ENCODE measurements around the gene NUDT4B. TPM values are rescaled to one million over a fixed set of nuclear protein-coding genes. Genes with fewer than 3 reads are reported as not detected.
"Not testable (repeated sequence)": the region's sequence is repeated elsewhere in the genome, so short reads cannot be mapped to it uniquely, and the experiment has no call there.

Gene NUDT4B
- total RNA-seq, 2 donors from 2014 or later, result 0.58 TPM; not detected in 1

- peak; percentile 60 for ATAC-seq (replicated peaks)
- H3K36me3 Mint-ChIP-seq (ENCODE audit: low read depth); H3K27me3 Mint-ChIP-seq; H3K4me3 Mint-ChIP-seq; H3K27ac Mint-ChIP-seq; H3K4me1 Mint-ChIP-seq; H3K9me3 Mint-ChIP-seq: not testable (repeated sequence)
Measured at GRCh38 chr1:148759749-148760148, 11.2 kb downstream of the NUDT4B start.

GRCh38 chr1:148760206-148760605, 11.6 kb downstream of the NUDT4B start:
- H3K4me3 Mint-ChIP-seq; H3K9me3 Mint-ChIP-seq; H3K27me3 Mint-ChIP-seq; H3K36me3 Mint-ChIP-seq (ENCODE audit: low read depth); H3K4me1 Mint-ChIP-seq; H3K27ac Mint-ChIP-seq: not testable (repeated sequence)
- ATAC-seq (replicated peaks), result peak; percentile 19

GRCh38 chr1:148761360-148761759, 12.8 kb downstream of the NUDT4B start:
- not testable (repeated sequence) for ATAC-seq (replicated peaks); H3K36me3 Mint-ChIP-seq (ENCODE audit: low read depth); H3K27me3 Mint-ChIP-seq; H3K9me3 Mint-ChIP-seq; H3K4me1 Mint-ChIP-seq; H3K27ac Mint-ChIP-seq; H3K4me3 Mint-ChIP-seq

DNA sequence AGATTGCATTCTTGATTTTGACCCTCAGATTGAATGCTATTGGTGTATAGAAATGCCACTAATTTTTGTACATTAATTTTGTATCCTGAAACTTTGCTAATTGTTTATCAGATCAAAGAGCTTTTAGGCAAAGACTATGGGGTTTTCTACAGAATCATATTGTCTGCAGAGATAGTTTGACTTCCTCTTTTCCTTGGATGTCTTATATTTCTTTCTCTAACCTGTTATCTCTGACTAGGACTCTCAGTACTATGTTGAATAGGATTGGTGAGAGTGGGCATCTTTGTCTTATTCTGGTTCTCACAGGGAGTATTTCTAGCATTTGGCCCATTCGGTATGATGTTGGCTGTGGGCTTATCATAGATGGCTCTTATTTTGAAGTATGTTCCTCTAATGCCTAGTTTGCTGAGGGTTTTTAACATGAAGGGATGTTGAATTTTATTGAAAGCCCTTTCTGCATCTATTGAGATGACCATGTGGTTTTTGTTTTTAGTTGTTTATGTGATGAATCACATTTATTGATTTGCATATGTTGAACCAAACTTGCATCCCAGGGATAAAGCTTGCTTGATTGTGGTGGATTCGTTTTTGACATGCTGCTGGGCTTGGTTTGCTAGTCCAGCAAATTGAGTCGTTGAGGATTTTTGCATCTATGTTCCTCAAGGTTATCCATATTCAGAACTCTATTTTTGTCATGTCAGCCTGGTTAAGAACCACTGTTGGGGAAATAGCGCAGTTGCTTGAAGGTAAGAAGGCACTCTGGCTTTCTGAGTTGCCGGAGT, 16.9 kb downstream of the NUDT4B start:
- not testable (repeated sequence) for H3K36me3 Mint-ChIP-seq (ENCODE audit: low read depth)

GRCh38 chr1:148768541-148768940, 20.0 kb downstream of the NUDT4B start:
- H3K27ac Mint-ChIP-seq; ATAC-seq (replicated peaks): not testable (repeated sequence)

More for the DNA sequence above, 16.9 kb downstream of the NUDT4B start:
- ATAC-seq (replicated peaks); H3K27me3 Mint-ChIP-seq; H3K27ac Mint-ChIP-seq; H3K4me1 Mint-ChIP-seq; H3K4me3 Mint-ChIP-seq; H3K9me3 Mint-ChIP-seq: not testable (repeated sequence)

DNA sequence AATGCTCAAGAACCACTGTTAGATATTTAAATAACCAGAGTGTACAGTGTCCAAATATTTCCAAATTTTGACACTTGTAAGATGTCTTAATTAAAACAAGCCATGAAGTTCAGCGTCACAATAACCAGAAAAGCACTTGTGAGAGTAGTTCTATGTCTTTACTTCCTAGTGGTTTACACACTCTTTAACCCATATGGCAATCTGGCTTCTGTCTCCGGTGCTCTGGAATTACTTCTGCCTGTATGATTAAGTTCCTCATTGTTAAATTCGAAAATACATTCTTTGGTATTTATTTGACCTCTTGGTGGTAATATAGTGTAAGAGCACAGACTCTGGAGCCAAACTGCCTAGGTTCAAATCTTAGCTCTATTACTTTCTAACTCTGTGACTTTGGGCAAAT, 20.9 kb downstream of the NUDT4B start:
- not testable (repeated sequence) for H3K36me3 Mint-ChIP-seq (ENCODE audit: low read depth); H3K4me3 Mint-ChIP-seq; H3K9me3 Mint-ChIP-seq; H3K27me3 Mint-ChIP-seq; H3K27ac Mint-ChIP-seq; ATAC-seq (replicated peaks); H3K4me1 Mint-ChIP-seq

More at GRCh38 chr1:148768541-148768940, 20.0 kb downstream of the NUDT4B start:
- not testable (repeated sequence) for H3K4me3 Mint-ChIP-seq; H3K27me3 Mint-ChIP-seq; H3K9me3 Mint-ChIP-seq; H3K36me3 Mint-ChIP-seq (ENCODE audit: low read depth); H3K4me1 Mint-ChIP-seq

- not testable (repeated sequence) for ATAC-seq (replicated peaks); H3K36me3 Mint-ChIP-seq (ENCODE audit: low read depth); H3K27ac Mint-ChIP-seq; H3K27me3 Mint-ChIP-seq; H3K4me1 Mint-ChIP-seq; H3K4me3 Mint-ChIP-seq; H3K9me3 Mint-ChIP-seq
Measured at GRCh38 chr1:148773690-148774089, 25.1 kb downstream of the NUDT4B start.

- ATAC-seq (replicated peaks); H3K36me3 Mint-ChIP-seq (ENCODE audit: low read depth); H3K9me3 Mint-ChIP-seq; H3K27ac Mint-ChIP-seq; H3K27me3 Mint-ChIP-seq; H3K4me1 Mint-ChIP-seq; H3K4me3 Mint-ChIP-seq: not testable (repeated sequence)
Measured at GRCh38 chr1:148774102-148774501, 25.5 kb downstream of the NUDT4B start.

DNA sequence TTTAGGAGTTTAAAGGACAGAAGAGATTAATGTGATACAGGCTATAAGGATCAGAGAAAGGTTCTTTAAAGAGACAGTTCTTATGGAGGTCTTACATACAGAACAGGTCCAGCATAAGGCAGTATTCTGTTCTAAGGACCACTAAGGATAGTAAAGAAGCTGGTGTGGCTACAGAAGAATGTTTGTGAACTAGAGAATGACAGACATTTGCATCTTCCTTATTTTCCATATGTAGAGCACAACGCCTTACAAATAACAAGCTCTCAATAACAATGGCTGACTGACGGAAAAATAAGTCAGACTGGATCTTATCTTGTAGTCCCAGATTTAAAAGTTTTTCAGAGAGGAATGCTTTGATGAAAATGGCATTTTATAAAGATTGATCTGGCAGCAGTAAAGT, 26.7 kb downstream of the NUDT4B start:
- H3K4me3 Mint-ChIP-seq; H3K4me1 Mint-ChIP-seq; H3K27me3 Mint-ChIP-seq; H3K9me3 Mint-ChIP-seq; ATAC-seq (replicated peaks); H3K36me3 Mint-ChIP-seq (ENCODE audit: low read depth); H3K27ac Mint-ChIP-seq: not testable (repeated sequence)

GRCh38 chr1:148777649-148778048, 29.1 kb downstream of the NUDT4B start:
- not testable (repeated sequence) for H3K36me3 Mint-ChIP-seq (ENCODE audit: low read depth); H3K4me3 Mint-ChIP-seq; H3K27ac Mint-ChIP-seq; H3K27me3 Mint-ChIP-seq; H3K4me1 Mint-ChIP-seq; H3K9me3 Mint-ChIP-seq; ATAC-seq (replicated peaks)

DNA sequence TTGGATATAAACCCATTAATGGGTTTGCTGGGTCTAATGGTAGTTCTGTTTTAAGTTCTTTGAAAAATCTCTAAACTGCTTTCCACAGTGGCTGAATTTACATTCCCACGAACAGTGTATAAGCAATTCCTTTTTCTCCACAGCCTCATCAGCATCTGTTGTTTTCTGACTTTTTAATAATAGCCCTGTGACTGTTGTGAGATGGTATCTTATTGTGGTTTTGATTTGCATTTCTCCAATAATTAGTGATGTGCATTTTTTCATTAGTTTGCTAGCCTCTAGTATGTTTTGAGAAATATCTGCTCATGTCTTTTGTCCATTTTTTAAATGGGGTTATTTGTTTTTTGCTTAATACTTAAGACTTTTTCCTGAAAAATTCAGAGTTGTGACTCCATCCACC, 31.8 kb downstream of the NUDT4B start:
- H3K9me3 Mint-ChIP-seq; H3K27ac Mint-ChIP-seq; H3K4me3 Mint-ChIP-seq; H3K27me3 Mint-ChIP-seq; ATAC-seq (replicated peaks); H3K36me3 Mint-ChIP-seq (ENCODE audit: low read depth); H3K4me1 Mint-ChIP-seq: not testable (repeated sequence)

GRCh38 chr1:148791543-148792099, 43.0 kb downstream of the NUDT4B start:
- H3K27me3 Mint-ChIP-seq, H3K4me3 Mint-ChIP-seq: not testable (repeated sequence)

DNA sequence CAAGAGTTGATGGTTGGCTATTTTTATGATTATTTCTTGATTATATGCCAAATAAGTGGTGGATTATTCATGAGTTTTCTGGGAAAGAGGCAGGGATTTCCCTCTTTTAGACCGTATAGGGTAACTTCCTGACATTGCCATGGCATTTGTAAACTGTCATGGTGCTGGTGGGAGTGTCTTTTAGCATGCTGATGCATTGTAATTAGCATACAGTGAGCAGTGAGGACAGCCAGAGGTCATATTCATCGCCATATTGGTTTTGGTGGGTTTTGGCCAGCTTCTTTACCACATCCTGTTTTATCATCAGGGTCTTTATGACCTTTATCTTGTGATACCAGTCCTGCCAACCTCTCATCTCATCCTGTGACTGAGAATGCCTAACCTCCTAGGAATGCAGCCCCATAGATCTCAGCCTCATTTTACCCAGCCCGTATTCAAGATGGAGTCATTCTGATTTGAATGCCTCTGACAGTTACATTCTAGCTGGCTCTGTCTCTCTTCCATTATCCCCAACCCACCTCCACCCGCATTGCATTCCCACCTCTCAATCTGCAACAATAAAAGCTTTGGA, 45.3 kb downstream of the NUDT4B start:
- not testable (repeated sequence) for H3K9me3 Mint-ChIP-seq; H3K27me3 Mint-ChIP-seq; H3K36me3 Mint-ChIP-seq (ENCODE audit: low read depth); H3K4me3 Mint-ChIP-seq; H3K27ac Mint-ChIP-seq; H3K4me1 Mint-ChIP-seq
- peak; percentile 52 for ATAC-seq (replicated peaks)

More at GRCh38 chr1:148791543-148792099, 43.0 kb downstream of the NUDT4B start:
- H3K36me3 Mint-ChIP-seq (ENCODE audit: low read depth); H3K9me3 Mint-ChIP-seq; H3K27ac Mint-ChIP-seq; ATAC-seq (replicated peaks); H3K4me1 Mint-ChIP-seq: not testable (repeated sequence)
